ENCODE data around the gene TLE1.
"Not testable (repeated sequence)": the region's sequence is repeated elsewhere in the genome, so short reads cannot be mapped to it uniquely, and the experiment has no call there.

TLE1 gene

DNA sequence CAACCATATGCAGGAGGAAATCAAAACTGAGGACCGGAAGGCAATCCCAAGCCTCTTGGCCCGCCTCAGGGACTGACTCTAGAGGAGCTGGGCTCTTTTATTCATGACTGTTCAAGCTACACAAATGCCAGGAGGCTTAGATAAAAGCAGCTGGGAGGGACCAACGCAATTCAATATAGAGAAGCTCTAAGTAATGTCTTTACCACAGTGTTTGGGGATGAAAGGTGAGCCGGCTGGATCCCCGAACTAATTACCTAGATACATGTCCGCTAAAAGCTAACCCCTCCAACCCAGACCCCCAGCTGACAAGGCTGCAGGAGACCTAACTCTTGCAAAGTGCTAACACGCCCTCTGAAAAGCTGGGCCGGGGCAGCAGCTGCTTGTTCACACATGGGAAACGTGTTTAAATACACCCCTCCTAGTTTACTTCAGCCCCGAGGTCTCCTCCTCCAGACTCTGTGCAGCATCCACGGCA is 67.5 kb downstream of the TLE1 start:
- no peak for DNase-seq

- no peak for DNase-seq
These were observed 68.2 kb downstream of the TLE1 start for GRCh38 chr9:81621118-81621517.

DNA sequence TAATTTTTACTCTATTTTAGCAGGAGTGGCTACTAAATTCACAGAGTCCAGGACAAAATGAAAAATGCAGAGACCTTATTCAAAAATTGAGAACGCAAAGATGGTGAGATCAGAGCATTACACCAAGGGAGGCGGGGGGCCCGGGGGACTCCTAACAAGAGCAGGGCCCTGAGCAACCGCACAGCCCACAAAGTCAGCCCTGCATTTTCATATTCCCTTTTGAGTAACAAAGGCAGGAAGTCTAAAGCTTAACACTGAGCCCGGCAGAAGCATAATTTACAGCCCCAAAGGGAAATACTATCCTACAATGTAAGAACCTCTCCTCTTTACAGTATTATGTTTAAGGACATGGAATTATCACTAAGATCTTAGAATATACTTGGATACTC is 69.4 kb downstream of the TLE1 start:
- DNase-seq, result no peak

DNA sequence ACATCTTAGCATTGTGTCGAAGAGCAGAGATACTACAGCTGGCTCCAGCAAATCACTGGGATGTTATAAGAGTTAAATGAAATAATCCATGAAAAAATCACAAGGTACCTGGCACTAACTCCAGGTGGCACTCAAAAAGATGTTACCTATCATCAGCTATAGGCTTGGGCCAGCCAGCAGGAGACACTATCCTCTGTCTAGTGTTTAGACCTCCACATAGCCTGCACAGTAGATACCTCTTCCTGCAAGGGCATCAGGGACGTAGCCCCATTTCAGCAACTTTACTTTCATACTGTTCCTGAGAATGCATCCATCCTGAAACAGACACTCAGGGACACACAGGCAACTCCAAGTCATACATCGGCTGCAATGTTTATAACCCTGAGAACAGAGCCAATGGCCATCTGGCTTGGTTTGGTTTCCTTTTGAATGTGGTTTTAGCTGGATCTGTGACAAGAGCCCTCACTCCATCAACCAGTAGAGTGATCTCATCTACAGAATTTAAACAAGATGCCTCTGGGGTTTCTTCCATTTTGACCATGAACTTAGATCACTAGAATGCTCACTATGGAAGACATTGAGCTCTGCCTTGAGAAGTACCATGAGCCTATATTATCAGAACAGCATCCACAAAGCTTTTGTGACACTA is 69.9 kb downstream of the TLE1 start:
- DNase-seq, result no peak

DNA sequence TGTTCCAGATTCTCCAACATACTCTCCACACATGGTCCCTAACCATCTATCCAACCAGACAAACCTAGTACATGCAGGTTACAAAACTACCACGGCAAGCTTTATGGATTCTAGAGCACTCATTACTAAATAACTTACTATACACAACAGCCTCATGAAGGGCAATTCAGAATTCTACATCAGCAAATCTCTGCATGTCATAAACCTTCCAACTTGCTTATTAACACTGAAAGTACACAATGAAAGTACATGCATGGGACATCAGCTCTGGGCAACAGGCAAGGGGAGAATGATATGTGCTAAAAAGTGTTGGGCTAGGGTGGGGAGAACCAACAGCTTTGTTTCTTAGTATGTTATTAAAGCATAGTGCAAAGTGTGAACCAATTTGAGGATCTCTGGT is 70.4 kb downstream of the TLE1 start:
- no peak for DNase-seq

GRCh38 chr9:81616141-81616540 is 73.2 kb downstream of the TLE1 start:
- no peak for DNase-seq

DNA sequence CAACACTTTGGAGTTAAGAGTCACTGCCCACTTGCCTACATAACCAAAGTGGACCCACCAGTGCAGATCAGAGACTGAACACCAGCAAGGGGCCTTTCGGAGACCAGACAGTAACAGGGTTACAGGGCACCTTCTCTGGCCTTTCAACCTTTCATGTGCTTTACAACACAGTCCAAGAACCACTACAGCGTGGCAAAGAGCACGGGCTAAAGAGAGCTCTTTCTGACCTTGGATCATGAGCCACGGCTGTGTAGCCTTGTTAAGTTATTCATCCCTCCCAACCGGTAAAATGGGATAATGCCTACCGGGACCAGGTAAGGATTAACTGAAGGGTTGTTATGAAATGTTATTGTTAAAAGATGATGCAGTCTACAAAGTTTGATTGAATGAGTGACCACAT is 75.0 kb downstream of the TLE1 start:
- DNase-seq, result no peak

DNA sequence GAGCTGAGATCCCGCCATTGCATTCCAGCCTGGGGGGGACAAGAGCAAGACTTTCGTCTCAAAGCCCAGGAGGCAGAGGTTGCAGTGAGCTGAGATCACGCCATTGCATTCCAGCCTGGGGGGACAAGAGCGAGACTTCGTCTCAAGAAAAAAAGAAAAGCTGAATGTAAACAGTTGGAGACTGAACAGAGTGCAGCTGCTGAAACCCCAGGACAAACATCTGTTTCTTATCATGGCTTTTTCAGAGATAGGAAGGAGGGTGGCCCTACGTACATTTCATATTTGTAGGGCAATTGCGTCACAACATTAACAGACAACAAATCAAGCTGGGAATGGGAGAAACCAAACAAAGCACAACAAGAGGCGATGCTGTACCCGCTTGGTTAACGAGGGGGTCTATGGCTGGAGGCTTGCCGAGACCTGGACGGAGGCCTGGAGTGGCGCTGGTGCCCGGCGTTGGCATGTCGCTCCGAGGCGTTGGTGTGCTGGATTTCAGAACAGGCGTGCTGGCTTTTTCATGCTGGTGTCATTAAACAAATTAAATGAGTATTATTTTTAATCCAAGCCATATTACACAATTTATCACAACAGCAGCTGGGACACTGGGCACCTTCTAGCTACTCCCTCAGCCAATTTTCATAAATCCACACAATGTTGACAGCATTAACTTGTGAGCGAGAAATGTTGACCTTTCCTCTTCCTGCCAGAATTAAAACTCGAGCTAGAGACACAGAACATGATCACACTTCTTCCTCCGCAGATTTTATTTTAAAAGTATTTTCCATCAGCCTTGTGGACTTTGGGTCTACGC is 76.1 kb downstream of the TLE1 start:
- no peak for DNase-seq

DNA sequence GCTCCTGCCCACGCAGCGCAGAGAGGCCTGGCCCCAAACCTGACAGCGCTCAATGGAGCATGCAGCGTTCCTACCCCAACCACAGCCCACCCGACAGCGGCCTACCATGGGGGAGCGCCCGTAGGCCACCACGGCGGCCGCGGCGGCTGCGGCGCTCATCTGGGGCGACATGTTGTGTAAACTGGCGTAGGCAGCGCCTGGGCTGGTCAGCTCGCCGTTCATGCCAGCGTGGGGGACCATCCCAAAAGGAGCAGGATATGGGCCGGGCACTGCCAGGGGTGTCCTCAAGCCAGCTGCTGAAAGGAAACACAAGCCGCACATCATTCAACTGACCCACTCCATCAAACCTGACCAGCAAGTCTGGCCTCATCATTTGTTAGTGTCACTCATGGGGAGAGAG is 77.7 kb downstream of the TLE1 start:
- no peak for DNase-seq

DNA sequence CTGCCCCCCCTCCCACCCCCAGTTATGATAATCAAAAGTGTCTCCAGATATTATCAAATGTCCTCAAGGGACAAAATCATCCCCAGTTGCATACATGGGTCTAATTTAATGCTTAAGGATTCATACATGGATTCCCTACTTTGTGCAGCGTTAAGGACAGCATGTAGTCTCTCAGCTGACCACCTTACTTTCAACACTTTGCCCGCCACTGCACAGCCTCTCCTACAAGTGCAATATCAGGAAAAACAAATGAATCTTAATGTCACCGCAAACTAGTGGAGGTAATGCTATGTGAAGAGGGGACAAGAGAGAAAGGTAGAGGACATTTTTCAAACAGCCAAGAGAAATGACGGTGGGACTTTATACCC is 78.6 kb downstream of the TLE1 start:
- no peak for DNase-seq

- no peak for DNase-seq
These were observed 79.3 kb downstream of the TLE1 start for GRCh38 chr9:81609782-81610739.

DNA sequence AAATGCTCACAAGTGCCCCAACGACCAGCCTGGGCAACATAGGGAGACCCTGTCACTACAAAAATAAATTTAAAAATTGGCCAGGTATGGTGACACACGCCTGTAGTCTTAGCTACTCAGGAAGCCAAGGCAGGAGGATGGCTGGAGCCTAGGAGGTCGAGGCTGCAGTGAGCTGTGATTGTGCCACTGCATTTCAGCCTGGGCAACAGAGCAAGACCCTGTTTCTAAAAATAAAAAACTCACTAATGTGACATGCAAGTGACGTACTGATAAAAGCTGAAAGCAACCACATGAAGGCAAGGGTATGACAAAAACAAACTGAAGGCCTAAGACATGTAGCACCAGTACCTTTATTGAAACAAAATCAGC is 81.1 kb downstream of the TLE1 start:
- DNase-seq, result no peak

DNA sequence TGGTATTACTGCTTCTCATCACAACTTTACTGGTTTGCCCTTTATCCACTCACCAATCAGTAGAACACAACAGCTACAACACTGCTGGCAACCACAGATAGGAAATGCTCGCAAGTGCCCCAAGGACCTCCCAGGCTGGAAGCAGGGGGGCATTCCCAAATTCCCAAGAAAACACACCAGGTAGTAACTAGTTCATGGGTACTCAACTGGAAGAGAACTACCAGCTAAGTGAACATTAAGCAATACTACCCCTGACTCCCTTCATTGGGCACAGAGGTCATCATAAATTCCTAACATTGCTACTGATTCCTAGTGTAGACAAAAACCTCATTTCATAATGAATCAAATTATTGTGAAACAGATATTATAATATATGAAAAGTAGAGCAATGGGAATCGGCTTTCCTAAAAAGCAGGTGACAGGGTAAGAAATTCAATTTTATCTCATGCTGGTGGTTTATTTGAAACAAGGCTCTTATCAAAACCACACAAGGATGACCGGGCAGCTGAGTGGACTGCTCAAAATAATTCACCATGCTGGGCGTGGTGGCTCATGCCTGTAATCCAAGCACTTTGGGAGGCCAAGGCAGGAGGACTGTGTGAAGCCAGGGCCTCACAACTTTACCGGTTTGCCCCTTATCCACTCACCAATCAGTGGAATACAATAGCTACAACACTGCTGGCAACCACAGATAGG is 81.6 kb downstream of the TLE1 start:
- DNase-seq, result no peak

DNA sequence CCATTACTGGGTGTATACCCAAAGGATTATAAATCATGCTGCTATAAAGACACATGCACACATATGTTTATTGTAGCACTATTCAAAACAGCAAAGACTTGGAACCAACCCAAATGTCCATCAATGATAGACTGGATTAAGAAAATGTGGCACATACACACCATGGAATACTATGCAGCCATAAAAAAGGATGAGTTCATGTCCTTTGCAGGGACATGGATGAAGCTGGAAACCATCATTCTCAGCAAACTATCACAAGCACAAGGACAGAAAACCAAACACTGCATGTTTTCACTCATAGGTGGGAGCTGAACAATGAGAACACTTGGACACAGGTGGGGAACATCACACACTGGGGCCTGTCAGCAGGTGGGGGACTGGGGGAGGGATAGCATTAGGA is 83.1 kb downstream of the TLE1 start:
- not testable (repeated sequence) for DNase-seq

- DNase-seq, result no peak
These were observed 84.1 kb downstream of the TLE1 start for GRCh38 chr9:81605170-81605670.

- no peak for DNase-seq
These were observed 84.8 kb downstream of the TLE1 start for GRCh38 chr9:81604306-81605169.

DNA sequence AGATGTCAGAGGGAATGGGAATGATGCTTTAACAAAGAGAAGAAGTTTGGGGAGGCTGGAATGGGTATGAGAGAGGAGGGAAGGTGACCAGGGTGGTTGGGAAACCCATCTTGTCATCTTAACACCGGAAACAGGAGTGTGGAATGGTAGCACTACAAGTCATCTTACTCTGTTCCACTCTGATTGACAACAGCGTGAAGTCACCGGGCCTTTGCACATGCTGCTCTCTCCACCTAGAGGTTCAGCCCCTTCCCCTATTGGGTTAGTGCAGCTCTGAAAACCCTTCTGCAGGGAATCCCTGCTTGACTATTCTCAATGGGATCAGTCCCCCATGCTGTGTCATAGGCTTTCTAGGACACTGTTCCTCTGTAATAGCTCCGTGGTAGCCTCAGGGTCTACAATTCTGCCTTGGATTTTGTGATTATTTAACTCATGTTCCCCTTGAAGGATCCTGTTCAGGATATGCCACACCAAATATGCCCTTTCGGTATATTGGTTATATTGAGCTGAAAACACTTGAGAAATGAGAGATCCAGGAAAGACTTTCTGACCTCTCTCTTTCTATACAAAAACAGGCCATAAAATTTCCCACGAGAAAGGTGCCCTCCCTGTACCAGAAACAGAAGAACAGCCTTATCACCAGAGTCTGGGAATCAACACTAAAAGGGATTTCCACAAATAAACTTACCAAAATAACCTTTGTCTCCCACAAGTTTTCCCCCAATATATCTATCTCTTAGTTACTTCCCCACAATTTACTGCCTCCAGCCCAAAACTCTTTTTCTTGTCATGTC is 86.3 kb downstream of the TLE1 start:
- DNase-seq, result no peak

DNA sequence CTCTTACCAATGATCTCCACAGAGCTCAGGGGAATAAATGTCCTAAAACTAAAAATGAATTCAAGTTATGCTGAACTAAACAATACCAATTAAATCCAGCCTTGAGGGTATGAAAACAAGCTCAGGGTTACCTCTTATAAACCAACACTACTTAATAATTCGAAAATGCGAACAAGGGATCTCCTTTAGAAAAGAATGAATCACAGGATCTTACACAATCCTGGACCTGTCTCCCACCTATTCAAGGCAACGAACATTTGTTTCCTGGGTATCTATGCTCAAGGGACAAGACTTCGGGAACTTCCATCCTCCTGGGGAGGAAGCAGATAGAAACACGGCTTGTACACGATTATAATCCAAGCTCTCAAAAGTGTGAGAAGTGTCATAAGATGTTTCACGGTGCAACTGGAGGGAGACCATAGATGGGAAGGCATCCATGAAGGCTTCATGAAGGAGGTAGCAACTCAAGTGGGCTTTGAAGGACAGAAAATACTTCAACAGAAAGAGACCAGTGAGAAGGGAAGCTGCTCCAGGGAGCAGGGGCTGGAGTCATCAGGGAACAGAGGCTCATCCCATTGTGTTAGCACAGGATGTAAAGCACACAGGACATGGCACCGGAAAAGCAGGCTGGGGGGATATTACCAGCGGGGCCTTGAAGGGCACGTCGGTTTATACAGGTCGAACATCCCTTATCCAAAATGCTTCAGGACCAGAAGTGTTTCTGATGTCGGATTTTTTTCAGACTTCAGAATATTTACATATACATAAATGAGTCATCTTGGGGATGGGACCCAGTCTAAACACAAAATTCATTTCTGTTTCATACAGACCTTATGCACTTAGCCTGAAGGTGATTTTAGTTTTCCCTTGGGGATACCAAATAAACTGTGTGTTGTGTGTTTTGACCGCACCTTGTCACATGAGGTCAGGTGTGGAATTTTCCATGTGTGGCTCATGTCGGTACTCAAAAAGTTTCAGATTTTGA is 87.4 kb downstream of the TLE1 start:
- no peak for DNase-seq

- no peak for DNase-seq
These were observed 88.7 kb downstream of the TLE1 start for GRCh38 chr9:81600631-81601030.

- DNase-seq, result no peak
These were observed 89.5 kb downstream of the TLE1 start for GRCh38 chr9:81599837-81600236.

Measured in CD4-positive, alpha-beta T cell treated with Interferon gamma for 1 hour (primary cell).